NCI-H510A treated with DMSO at 0.1 percent for 48 hours (cell line): ENCODE data around the gene TTC13.

ENCODE experiments used
- DNase-seq: peaks from one replicate; lab custom pipeline; 2025; lab: John Stamatoyannopoulos, UW

TTC13 gene

GRCh38 chr1:230907472-230908205 lies 71.0 kb downstream of the TTC13 start:
- no peak for DNase-seq

- no peak for DNase-seq
These were observed 72.4 kb downstream of the TTC13 start for GRCh38 chr1:230906226-230906625.

DNA sequence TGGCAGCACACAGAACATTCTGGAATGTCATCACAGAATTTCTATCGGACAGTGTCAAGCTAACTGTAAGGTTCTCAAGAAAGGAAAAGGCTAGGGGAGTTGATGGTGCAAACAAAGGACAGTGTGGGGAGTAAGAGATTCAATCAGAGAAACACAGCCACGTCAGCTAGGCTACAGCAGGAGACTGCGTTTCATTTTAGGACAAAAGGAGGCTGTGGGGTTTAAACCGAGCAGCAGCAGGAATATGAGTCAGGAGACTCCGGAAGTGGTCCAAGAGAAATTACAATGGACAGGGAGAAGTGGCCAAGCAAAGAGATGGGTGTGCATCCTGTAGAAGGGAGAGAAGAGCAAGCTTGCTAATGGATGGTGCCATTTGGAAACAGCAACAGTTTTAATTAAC lies 72.9 kb downstream of the TTC13 start:
- no peak for DNase-seq

GRCh38 chr1:230902349-230902923 lies 76.2 kb downstream of the TTC13 start:
- DNase-seq, result no peak

GRCh38 chr1:230901671-230902070 lies 77.0 kb downstream of the TTC13 start:
- DNase-seq, result peak; percentile 26

DNA sequence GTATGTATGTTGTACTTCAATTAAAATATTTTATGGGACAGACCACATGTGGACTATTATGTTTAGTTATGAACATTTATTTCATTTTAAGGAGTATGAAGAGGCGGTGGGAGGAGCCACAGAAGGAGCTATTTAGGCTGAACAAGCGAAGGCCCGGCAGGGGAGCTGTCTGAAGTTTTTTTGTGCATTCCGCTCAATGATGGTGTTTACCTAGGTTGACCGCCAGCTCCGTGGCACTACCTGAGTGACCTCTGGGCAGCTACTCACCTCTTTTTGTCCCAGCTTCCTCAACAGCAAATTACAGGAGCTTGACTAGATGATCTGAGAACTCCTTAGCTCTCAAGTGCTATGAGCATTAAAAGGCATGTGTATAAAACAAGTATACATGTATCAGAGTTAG lies 77.7 kb downstream of the TTC13 start:
- no peak for DNase-seq

DNA sequence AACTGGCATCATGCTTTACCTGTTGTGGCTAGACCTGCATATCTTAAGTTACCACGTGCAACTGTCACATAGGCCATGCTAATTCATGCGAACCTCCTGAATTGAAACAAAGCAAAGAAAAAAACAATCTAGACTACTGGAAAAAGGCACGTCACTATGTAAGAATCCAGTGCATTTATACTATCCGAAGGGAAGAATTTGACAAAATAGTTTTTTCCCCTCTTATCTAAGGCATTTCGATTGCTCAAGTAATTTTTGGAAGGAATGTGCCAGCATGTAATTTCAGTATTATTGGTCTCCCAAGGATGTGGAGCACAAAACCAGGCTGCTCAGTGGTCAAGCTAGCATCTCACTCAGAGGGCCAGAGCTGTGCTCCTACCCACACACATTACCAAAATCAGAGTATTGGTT lies 78.8 kb downstream of the TTC13 start:
- DNase-seq, result no peak

DNA sequence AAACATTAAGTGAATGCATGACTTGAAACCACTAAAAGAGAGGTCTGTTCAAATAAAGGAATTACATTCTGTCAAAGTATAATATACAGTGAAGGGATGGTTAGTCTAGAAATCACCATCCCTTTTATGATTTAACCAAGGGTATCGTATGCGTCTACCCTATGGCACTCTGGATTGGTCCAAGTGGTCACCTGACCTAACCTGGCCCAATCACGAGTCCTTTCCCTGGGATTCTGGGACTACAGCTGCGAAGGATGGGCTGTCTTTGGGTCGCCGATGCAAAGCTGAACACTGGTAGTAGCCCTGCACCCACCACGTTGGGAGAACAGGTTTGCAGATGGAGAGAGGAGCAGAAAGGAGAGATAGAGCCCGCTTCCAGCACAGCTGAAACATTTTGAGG lies 79.9 kb downstream of the TTC13 start:
- DNase-seq, result no peak

GRCh38 chr1:230898144-230898543 lies 80.5 kb downstream of the TTC13 start:
- DNase-seq, result no peak

- no peak for DNase-seq
These were observed 81.9 kb downstream of the TTC13 start for GRCh38 chr1:230896779-230897178.

GRCh38 chr1:230895452-230895851 lies 83.2 kb downstream of the TTC13 start:
- DNase-seq, result no peak

GRCh38 chr1:230894664-230895063 lies 84.0 kb downstream of the TTC13 start:
- no peak for DNase-seq

DNA sequence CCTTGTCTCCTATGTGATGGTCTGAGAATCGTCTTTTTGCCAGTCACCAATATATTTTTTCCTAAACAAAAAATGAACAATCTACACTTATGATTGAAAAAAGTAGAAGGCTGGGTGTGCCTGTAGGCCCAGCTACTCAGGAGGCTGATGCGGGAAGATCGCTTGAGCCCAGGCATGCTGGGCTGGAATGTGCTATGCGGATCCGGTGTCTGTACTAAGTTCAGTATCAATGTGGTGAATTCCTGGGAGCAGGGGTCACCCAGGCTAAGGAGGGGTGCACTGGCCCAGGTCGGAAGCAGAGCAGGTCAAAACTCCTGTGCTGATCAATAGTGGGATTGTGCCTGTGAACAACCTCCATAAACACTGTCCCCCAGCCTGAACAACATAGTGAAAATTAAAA lies 84.6 kb downstream of the TTC13 start:
- DNase-seq, result no peak

DNA sequence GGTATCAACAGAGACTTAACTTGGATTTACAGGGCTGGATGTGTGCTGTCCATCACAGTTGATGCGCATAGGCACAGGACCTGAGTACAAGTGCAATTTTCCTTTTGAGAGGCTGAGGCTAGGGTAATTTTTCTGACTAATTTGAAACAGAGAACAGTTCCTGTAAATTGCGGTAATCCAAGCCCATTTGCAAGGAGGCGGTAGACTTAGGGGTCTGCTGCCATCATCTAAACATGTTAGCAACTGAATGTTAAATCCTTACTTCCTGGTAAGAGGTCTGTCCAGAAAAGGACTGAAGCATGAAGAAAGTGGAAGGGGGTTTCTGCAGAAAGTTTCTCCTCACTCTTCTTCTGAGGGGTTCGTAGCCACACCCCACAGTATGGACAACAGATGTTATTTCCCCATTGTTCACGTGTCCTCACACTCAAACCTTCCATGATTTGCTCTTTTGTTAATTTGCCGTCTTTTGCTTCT lies 86.6 kb downstream of the TTC13 start:
- no peak for DNase-seq

- DNase-seq, result no peak
These were observed 87.2 kb downstream of the TTC13 start for GRCh38 chr1:230891413-230891812.

GRCh38 chr1:230884646-230885045 lies 94.0 kb downstream of the TTC13 start:
- DNase-seq, result no peak

- DNase-seq, result no peak
These were observed 94.7 kb downstream of the TTC13 start for GRCh38 chr1:230883967-230884366.

DNA sequence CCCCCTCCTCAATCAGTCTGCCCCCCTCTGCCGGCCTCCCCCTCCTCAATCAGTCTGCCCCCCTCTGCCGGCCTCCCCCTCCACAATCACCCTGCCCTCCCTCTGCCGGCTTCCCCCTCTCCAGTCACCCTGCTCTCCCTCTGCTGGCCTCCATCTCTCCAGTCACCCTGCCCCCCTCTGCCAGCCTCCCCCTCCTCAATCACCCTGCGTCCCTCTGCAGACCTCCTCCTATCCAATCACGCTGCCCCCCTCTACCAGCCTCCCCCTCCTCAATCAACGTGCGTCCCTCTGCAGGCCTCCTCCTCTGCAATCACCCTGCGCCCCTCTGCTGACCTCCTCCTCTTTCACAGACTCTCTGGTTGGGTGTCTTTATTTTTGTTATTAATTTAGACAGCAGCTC lies 98.9 kb downstream of the TTC13 start:
- no peak for DNase-seq

DNA sequence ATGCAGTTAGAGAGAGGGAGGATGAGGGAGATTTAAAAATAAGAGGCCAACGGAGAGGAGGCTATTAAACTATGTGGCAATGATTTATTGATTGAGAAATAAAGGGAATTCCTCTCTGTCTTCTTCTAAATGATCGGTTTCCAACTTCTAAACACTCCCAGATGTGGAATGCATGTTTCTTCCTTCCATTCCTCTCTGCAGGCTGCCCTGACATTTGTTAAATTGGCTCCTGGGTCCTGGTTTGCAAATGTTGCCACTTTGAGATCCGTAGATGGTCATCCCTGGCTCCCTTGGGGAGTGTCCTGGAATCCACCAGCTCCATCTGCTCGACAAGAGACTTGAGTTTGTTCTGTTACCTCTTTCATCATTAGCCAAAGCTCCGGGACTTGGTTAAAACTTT lies 100.1 kb downstream of the TTC13 start:
- DNase-seq, result no peak

DNA sequence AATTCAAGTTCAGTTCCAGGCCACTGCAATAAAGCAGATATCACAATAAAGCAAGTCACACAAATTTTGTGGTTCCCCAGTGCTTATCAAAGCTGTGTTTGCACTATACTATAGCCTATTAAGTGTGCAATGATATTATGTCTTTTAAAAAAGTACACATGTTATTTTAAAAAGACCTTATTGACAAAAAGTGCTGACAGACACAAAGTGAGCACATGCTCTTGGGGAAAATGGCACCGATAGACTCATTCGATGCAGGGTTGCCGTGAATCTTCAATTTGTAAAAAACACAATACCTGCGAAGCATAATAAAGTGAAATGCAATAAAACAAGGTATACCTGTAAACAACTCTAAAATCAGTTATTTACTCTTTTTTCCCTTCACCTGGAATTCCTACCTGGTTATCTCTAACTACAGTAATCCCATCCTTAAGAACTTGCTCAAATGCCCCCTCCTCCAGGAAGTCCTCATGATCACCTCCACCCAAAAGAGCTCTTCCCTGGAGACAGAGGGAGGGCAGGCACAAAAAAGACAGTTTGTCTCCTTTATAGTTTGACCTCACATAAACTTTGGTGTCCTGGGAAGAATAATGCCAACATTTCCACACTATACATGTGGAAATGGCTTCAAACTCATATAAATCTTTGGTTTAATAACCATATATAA lies 100.6 kb downstream of the TTC13 start:
- no peak for DNase-seq

DNA sequence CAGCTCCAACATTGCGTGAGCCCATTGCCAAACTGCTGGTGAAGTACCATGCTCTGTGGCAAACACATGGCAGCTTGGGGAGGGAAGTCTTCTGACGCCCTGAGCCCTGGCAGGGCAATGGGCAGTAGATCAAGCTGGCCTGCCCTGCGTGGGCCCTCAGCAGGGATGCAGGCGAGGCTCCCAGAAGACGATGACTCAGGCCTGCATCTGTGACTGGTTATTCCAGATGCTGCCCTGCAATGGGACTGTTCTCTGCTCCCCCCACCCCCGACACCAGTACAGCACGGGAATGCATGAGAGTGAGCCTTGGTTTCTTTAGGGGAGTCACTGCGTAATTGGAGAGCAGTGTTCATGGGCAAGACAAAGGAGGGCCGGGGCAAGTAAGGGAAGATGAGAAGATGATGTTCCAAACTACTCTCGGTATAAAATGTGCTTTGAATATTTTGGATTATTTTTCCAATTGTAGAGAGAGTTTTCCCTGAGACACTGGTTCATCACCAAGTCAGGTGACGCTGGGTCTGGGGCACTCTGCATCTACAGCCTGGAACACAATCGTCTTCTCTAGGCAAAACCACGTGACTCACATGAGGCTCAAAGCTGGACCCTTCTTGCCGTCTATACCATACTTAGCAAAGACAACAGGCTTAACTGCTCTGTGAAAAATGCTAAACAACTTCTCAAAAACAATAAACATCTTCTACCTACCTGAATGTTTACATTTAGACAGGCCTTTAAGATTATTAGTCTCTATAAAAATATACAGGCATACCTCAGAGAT lies 101.3 kb downstream of the TTC13 start:
- DNase-seq, result no peak

GRCh38 chr1:230876660-230877059 lies 102.0 kb downstream of the TTC13 start:
- DNase-seq, result no peak

DNA sequence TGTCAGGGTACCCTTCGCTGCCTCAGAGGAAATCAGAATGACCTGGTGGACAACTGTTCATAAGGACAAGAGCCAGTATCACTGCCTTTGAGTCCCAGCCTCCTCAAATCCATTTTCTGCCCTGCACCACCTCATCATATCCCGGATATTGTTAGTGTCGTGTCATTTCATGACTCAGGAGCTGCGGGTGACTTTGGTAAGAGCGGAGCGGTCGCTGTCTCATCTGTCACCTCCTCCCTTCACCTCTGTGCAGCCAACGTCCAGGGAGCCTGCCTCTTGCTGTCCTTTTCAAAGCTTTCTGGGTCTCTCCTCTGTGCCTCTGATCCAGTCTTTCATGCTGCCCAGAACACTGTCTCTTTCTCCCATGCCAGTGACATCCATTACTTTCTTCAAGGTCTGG lies 103.3 kb downstream of the TTC13 start:
- no peak for DNase-seq
